Parathyroid adenoma (tissue), 2 donors: ENCODE data around the gene TDO2.

Experiments used
- H2AFZ ChIP-seq: fragments of 300-600 bp; sonication (generic); one replicate; pipeline ENCODE4 v1.7.0; 2017; ENCODE audit warnings: antibody characterized with exemption, mild to moderate bottlenecking
- H3K27ac ChIP-seq: fragments of 300-600 bp; sonication (generic); one replicate; pipeline ENCODE4 v1.7.0; 2017
- H3K27me3 ChIP-seq: fragments of 300-600 bp; sonication (generic); one replicate; pipeline ENCODE4 v1.7.0; 2017; ENCODE audit warnings: low read length; ENCODE audit not compliant: control insufficient read depth, insufficient read depth
- H3K36me3 ChIP-seq: fragments of 300-600 bp; sonication (generic); one replicate; pipeline ENCODE4 v1.7.0; 2017; ENCODE audit warnings: low read length; ENCODE audit not compliant: control insufficient read depth, insufficient read depth
- H3K4me1 ChIP-seq: fragments of 300-600 bp; sonication (generic); one replicate; pipeline ENCODE4 v1.7.0; 2017; ENCODE audit warnings: control low read depth
- H3K4me2 ChIP-seq: fragments of 300-600 bp; sonication (generic); one replicate; pipeline ENCODE4 v1.7.0; 2017; ENCODE audit warnings: low read length
- H3K4me3 ChIP-seq: fragments of 300-600 bp; sonication (generic); one replicate; pipeline ENCODE4 v1.7.0; 2017; ENCODE audit warnings: low read depth, low read length
- H3K79me2 ChIP-seq: fragments of 300-600 bp; sonication (generic); one replicate; pipeline ENCODE4 v1.7.0; 2017; ENCODE audit warnings: control low read depth
- H3K9ac ChIP-seq: fragments of 300-600 bp; sonication (generic); one replicate; pipeline ENCODE4 v1.7.0; 2017; ENCODE audit warnings: mild to moderate bottlenecking
- H3K9me3 ChIP-seq: fragments of 300-600 bp; sonication (generic); one replicate; pipeline ENCODE4 v1.7.0; 2017; ENCODE audit warnings: low read length; ENCODE audit not compliant: control insufficient read depth
- TF ChIP-seq, protein P1 (sequence below): fragments of 300-600 bp; sonication (generic); IDR thresholded peaks from one replicate; pipeline ENCODE4 v1.7.0; 2017; ENCODE audit warnings: antibody characterized with exemption, mild to moderate bottlenecking
- donor health status: primary hyperparathyroidism.

The TDO2 gene

GRCh38 chr4:155959417-155959816 is 55.9 kb downstream of the TDO2 start:
- no peak overlapping the region for H3K4me3 ChIP-seq

DNA sequence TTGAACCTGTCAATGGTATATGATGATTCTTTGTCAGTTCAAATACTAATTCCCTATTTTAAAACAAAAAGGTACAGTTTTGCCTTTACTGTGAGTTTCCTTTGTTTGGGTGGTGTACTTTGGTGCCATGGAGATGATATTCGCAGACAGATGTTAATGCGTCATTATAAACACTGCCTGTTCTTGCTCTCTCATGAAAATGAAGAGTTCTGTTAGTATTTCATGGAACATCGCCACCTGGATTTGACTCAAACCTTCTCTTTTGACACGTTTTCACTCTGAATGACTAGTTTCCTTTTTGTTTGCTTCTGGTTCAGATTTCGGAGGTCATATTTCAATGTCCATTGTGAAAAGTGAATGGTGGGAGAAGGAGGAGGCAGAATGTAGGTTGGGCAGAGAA is 57.0 kb downstream of the TDO2 start:
- no peak overlapping the region for H3K27ac ChIP-seq

More at GRCh38 chr4:155959417-155959816, 55.9 kb downstream of the TDO2 start:
- Histone ChIP-seq H3K4me2 (no peak overlapping the region), H3K79me2 (no peaks in the 10 kb centered on the region), H3K9me3 (no peaks in the 10 kb centered on the region), H3K36me3 (no peaks in the 10 kb centered on the region), H3K4me1 (no peaks in the 10 kb centered on the region), H3K27ac (no peak overlapping the region), H2AFZ (no peak overlapping the region), H3K27me3 (no peaks in the 10 kb centered on the region), H3K9ac (no peak overlapping the region)
- TF ChIP-seq, protein P1, sequence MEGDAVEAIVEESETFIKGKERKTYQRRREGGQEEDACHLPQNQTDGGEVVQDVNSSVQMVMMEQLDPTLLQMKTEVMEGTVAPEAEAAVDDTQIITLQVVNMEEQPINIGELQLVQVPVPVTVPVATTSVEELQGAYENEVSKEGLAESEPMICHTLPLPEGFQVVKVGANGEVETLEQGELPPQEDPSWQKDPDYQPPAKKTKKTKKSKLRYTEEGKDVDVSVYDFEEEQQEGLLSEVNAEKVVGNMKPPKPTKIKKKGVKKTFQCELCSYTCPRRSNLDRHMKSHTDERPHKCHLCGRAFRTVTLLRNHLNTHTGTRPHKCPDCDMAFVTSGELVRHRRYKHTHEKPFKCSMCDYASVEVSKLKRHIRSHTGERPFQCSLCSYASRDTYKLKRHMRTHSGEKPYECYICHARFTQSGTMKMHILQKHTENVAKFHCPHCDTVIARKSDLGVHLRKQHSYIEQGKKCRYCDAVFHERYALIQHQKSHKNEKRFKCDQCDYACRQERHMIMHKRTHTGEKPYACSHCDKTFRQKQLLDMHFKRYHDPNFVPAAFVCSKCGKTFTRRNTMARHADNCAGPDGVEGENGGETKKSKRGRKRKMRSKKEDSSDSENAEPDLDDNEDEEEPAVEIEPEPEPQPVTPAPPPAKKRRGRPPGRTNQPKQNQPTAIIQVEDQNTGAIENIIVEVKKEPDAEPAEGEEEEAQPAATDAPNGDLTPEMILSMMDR: no peak

GRCh38 chr4:155961575-155961974 is 58.1 kb downstream of the TDO2 start:
- no peak overlapping the region for H2AFZ ChIP-seq
- no peak overlapping the region for H3K4me2 ChIP-seq
- no peaks in the 10 kb centered on the region for H3K9me3 ChIP-seq
- no peak overlapping the region for H3K27ac ChIP-seq
- no peaks in the 10 kb centered on the region for H3K4me1 ChIP-seq
- H3K27me3 ChIP-seq: no peaks in the 10 kb centered on the region
- H3K36me3 ChIP-seq: no peaks in the 10 kb centered on the region
- H3K4me3 ChIP-seq: no peak overlapping the region
- H3K9ac ChIP-seq: no peak overlapping the region
- no peaks in the 10 kb centered on the region for H3K79me2 ChIP-seq
- TF ChIP-seq, protein P1: no peak

More for the DNA sequence above, 57.0 kb downstream of the TDO2 start:
- H3K4me3 ChIP-seq: no peak overlapping the region
- no peaks in the 10 kb centered on the region for H3K36me3 ChIP-seq
- TF ChIP-seq, protein P1: no peak
- no peak overlapping the region for H2AFZ ChIP-seq
- no peak overlapping the region for H3K4me2 ChIP-seq
- H3K9ac ChIP-seq: no peak overlapping the region
- no peaks in the 10 kb centered on the region for H3K4me1 ChIP-seq
- H3K27me3 ChIP-seq: no peaks in the 10 kb centered on the region
- no peaks in the 10 kb centered on the region for H3K9me3 ChIP-seq
- H3K79me2 ChIP-seq: no peaks in the 10 kb centered on the region

DNA sequence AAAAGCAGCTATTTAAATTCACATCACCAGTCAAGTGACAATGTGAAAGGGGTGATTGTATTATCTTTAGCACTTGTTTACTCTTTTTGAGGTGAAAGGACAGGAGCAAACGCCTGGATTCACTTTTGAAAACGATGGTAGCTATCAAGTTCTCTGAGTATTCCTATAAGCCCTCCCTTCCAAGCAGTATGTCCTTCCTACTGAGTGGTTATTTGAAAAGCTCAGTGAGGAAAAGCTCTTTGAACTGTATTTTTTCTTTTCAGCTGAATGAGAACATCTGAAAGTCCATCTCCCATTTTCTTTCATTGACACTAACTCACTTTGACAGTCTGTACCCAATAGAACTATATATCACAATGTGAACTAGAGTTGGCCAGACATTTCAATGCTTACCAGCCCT is 59.3 kb downstream of the TDO2 start:
- H3K4me2 ChIP-seq: no peak overlapping the region
- TF ChIP-seq, protein P1: no peak
- no peak overlapping the region for H2AFZ ChIP-seq
- no peaks in the 10 kb centered on the region for H3K4me1 ChIP-seq
- H3K9me3 ChIP-seq: no peaks in the 10 kb centered on the region
- no peak overlapping the region for H3K4me3 ChIP-seq
- no peaks in the 10 kb centered on the region for H3K36me3 ChIP-seq
- H3K27me3 ChIP-seq: no peaks in the 10 kb centered on the region
- no peak overlapping the region for H3K27ac ChIP-seq
- H3K9ac ChIP-seq: no peak overlapping the region
- H3K79me2 ChIP-seq: no peaks in the 10 kb centered on the region

DNA sequence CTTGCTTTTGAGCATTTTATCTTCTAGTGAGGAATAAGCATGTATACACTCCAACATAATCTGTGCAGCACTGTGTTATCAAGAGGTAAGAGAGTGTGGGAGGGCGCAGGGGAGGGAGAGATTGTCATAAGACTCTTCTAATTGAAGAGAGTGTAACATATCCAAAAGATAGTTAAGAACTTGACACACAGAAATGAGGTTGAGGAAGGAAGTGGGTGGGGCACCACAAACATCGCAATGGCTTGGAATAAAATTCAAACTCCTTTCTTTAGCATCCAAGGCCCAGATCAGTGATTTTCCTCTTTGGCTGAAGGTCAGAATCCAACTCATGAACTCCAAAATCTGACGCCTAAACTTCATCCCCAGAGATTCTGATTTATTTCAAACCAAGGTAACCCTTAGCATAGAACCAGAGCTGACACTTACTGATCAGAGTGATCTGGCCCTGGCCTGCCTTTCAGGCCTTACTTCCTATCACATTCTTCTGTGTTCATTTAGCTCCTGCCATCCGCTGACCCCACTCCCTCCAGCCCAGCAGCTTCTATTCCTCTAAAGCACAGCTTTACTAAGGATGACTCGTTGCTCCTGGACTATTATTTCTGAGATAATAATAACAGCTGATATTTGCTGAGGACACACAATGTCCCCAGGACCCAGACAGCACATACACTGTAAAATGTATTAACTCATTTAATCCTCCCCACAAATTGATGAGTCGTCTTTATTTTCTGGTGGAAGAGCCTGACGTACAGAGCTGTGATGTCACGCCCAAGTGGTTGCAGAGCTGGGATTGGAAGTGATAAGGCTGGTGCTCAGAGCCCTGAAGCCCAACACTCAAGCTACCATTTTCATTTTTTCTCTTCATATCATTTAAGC is 60.8 kb downstream of the TDO2 start:
- no peaks in the 10 kb centered on the region for H3K27me3 ChIP-seq
- H3K4me1 ChIP-seq: no peaks in the 10 kb centered on the region
- no peak overlapping the region for H3K27ac ChIP-seq
- H3K9ac ChIP-seq: no peak overlapping the region
- TF ChIP-seq, protein P1: no peak
- no peak overlapping the region for H3K4me3 ChIP-seq
- H2AFZ ChIP-seq: no peak overlapping the region
- no peaks in the 10 kb centered on the region for H3K9me3 ChIP-seq
- no peak overlapping the region for H3K4me2 ChIP-seq
- no peaks in the 10 kb centered on the region for H3K79me2 ChIP-seq
- no peaks in the 10 kb centered on the region for H3K36me3 ChIP-seq
